Measurements from ENCODE around the gene INPP5D.

Gene INPP5D

GRCh38 chr2:233075966-233076339 is 15.8 kb downstream of the INPP5D start:
- no peak for DNase-seq (ENCODE audit: low read depth)

GRCh38 chr2:233076749-233077148 is 16.6 kb downstream of the INPP5D start:
- no peak for DNase-seq (ENCODE audit: low read depth)

- no peak for DNase-seq (ENCODE audit: low read depth)
These were observed 19.3 kb downstream of the INPP5D start for GRCh38 chr2:233079473-233079877.

GRCh38 chr2:233079953-233080835 is 20.1 kb downstream of the INPP5D start:
- DNase-seq (ENCODE audit: low read depth): no peak

GRCh38 chr2:233080836-233081229 is 20.7 kb downstream of the INPP5D start:
- no peak for DNase-seq (ENCODE audit: low read depth)

- DNase-seq (ENCODE audit: low read depth): peak; percentile 42
These were observed 21.1 kb downstream of the INPP5D start for GRCh38 chr2:233081232-233081730.

- no peak for DNase-seq (ENCODE audit: low read depth)
These were observed 21.6 kb downstream of the INPP5D start for GRCh38 chr2:233081731-233082221.

- DNase-seq (ENCODE audit: low read depth): no peak
These were observed 22.2 kb downstream of the INPP5D start for GRCh38 chr2:233082222-233082930.

GRCh38 chr2:233082931-233083755 is 23.0 kb downstream of the INPP5D start:
- DNase-seq (ENCODE audit: low read depth): no peak

- DNase-seq (ENCODE audit: low read depth): no peak
These were observed 23.6 kb downstream of the INPP5D start for GRCh38 chr2:233083782-233084181.

GRCh38 chr2:233084488-233084887 is 24.3 kb downstream of the INPP5D start:
- no peak for DNase-seq (ENCODE audit: low read depth)

- no peak for DNase-seq (ENCODE audit: low read depth)
These were observed 25.1 kb downstream of the INPP5D start for GRCh38 chr2:233085037-233085838.

- no peak for DNase-seq (ENCODE audit: low read depth)
These were observed 25.7 kb downstream of the INPP5D start for GRCh38 chr2:233085839-233086150.

GRCh38 chr2:233087713-233088112 is 27.6 kb downstream of the INPP5D start:
- no peak for DNase-seq (ENCODE audit: low read depth)

GRCh38 chr2:233088972-233089345 is 28.8 kb downstream of the INPP5D start:
- DNase-seq (ENCODE audit: low read depth): no peak

- no peak for DNase-seq (ENCODE audit: low read depth)
These were observed 29.7 kb downstream of the INPP5D start for GRCh38 chr2:233089851-233090250.

- no peak for DNase-seq (ENCODE audit: low read depth)
These were observed 30.7 kb downstream of the INPP5D start for GRCh38 chr2:233090879-233091278.

GRCh38 chr2:233091595-233092375 is 31.6 kb downstream of the INPP5D start:
- no peak for DNase-seq (ENCODE audit: low read depth)

GRCh38 chr2:233092432-233093165 is 32.5 kb downstream of the INPP5D start:
- DNase-seq (ENCODE audit: low read depth): no peak

GRCh38 chr2:233093166-233093448 is 33.0 kb downstream of the INPP5D start:
- no peak for DNase-seq (ENCODE audit: low read depth)

All from T follicular helper cell (primary cell).